H4 (cell line): ENCODE results near the gene ADGRE2. TPM values are rescaled to one million over a fixed set of nuclear protein-coding genes. Genes with fewer than 3 reads are reported as not detected.

Source experiments
- total RNA-seq: library from RNA; depleted of rRNA; stranded (reverse); fragments of >200 nt; shearing (Covaris generic); gene quantifications from 2 replicates; pipeline ENCODE4 v1.2.3, GENCODE V29; 2014; rRNA removed

Gene ADGRE2
- total RNA-seq, 1 experiment from 2014 or later, result 0.12 TPM

Other genes with a start within 250 kb of the ADGRE2 start
- 80.7 and 124 TPM in 2 replicates for gene TECR, start 249.0 kb downstream of the ADGRE2 start, total RNA-seq
- 268 and 303 TPM in 2 replicates for gene NDUFB7, start 206.5 kb downstream of the ADGRE2 start, total RNA-seq
- not detected in 2 replicates for gene CLEC17A, start 195.5 kb downstream of the ADGRE2 start, total RNA-seq
- not detected in 2 replicates for gene ADGRE3, start 103.7 kb downstream of the ADGRE2 start, total RNA-seq
- gene ZNF333, start 88.5 kb downstream of the ADGRE2 start, total RNA-seq, result 1.9 and 8.5 TPM in 2 replicates
- gene OR7A5, start 56.6 kb upstream of the ADGRE2 start, total RNA-seq, result not detected in 2 replicates
- gene OR7C1, start 56.6 kb upstream of the ADGRE2 start, total RNA-seq, result not detected in 2 replicates
- not detected in 2 replicates for gene OR7A10, start 70.4 kb upstream of the ADGRE2 start, total RNA-seq
- not detected in 2 replicates for gene OR7A17, start 107.6 kb upstream of the ADGRE2 start, total RNA-seq
- gene OR7C2, start 162.9 kb upstream of the ADGRE2 start, total RNA-seq, result not detected in 2 replicates
- gene SLC1A6, start 201.3 kb upstream of the ADGRE2 start, total RNA-seq, result 0.06 TPM in 1 of 2 replicates, not detected in the other